H1 (cell line): ENCODE data around the gene ZNF91. TPM values are rescaled to one million over a fixed set of nuclear protein-coding genes. Genes with fewer than 3 reads are reported as not detected.

Experiments
- CHD7 ChIP-seq: fragments of 300-600 bp; sonication (generic); IDR thresholded peaks from 2 replicates; pipeline ENCODE4 v1.7.1; 2012; ENCODE audit warnings: low read length, moderate library complexity, mild to moderate bottlenecking, inconsistent platforms; ENCODE audit not compliant: insufficient replicate concordance
- polyA plus RNA-seq, 7 experiments: library from polyadenylated mRNA; depleted of rRNA in 3 of 7; stranded (reverse) in 5 of 7; unstranded in 2 of 7; fragments of >200 nt in 5 of 7; fragments of 200-250 nt in 2 of 7; gene quantifications; 1 replicate in 5 of 7; 2 replicates in 1 of 7; 4 replicates in 1 of 7; pipeline versions ENCODE4 v1.2.1 to v1.2.3, GENCODE V29; 2011 to 2013; ENCODE audit warnings: missing spikeins in 2 of 7, mixed read lengths in 2 of 7
- total RNA-seq: library from RNA; stranded (reverse); fragmentation: NEBNext Ultra II Directional; extraction: Animal tissue kit (Norgen Biotek cat#: 25700); gene quantifications from 2 replicates; pipeline ENCODE4 v1.2.1, GENCODE V29; 2021

Gene ZNF91
- total and polyA plus RNA-seq, 2 of the 8 experiments (the other 6 are each of a cell fraction or from before 2014, with no cell fraction given) = 16.5 to 35.1 TPM

- TF ChIP-seq CHD7 = no peak
Measured at GRCh38 chr19:23346696-23347095, 48.6 kb downstream of the ZNF91 start (continued).
